Left renal pelvis (tissue), 4 donors: ENCODE results near the gene FRMD3. TPM values are rescaled to one million over a fixed set of nuclear protein-coding genes. Genes with fewer than 3 reads are reported as not detected.
A peak's percentile ranks its signal among the peaks of the same experiment; 100 is the strongest.

Experiments used
- DNase-seq, 4 donors: peaks; one replicate each; pipeline ENCODE4 v3.0.0-alpha.2; 2013; ENCODE audit warnings: low read depth in 4 of 4, low spot score in 3 of 4
- polyA plus RNA-seq, 4 donors: library from polyadenylated mRNA; unstranded; fragments of 120-200 nt; gene quantifications; one replicate each; pipeline ENCODE4 v1.2.1, GENCODE V29; 2013; ENCODE audit not compliant: insufficient read length in 4 of 4

Gene FRMD3
- polyA plus RNA-seq = 10 to 100 TPM in 3 of 4 donors, 1 to 10 TPM in 1; 2.8 to 27.4 (median 20.6) TPM

- peak; percentile 63 to 68 (median 66) for DNase-seq
These were observed at the start of gene FRMD3 for GRCh38 chr9:83538172-83538889. FRMD3 (minus strand) TSS chr9:83538401; CDS start chr9:83538231, 170 bp downstream.

- DNase-seq = no peak
These were observed 46.8 kb upstream of the FRMD3 start for GRCh38 chr9:83584995-83585394.

- peak in 3 of 4 donors; percentile 14 to 33 (median 20) for DNase-seq
These were observed 45.2 kb upstream of the FRMD3 start for GRCh38 chr9:83583151-83584014.

GRCh38 chr9:83582029-83582428, 43.8 kb upstream of the FRMD3 start:
- no peak for DNase-seq

- no peak for DNase-seq
These were observed 36.3 kb upstream of the FRMD3 start for GRCh38 chr9:83574482-83574881.

- no peak for DNase-seq
These were observed 34.3 kb upstream of the FRMD3 start for GRCh38 chr9:83572524-83572923.

GRCh38 chr9:83570359-83570758, 32.2 kb upstream of the FRMD3 start:
- no peak for DNase-seq

GRCh38 chr9:83569326-83569725, 31.1 kb upstream of the FRMD3 start:
- no peak for DNase-seq

GRCh38 chr9:83563360-83563759, 25.2 kb upstream of the FRMD3 start:
- no peak for DNase-seq

GRCh38 chr9:83560169-83560826, 22.1 kb upstream of the FRMD3 start:
- no peak for DNase-seq

- DNase-seq = no peak
These were observed 19.6 kb upstream of the FRMD3 start for GRCh38 chr9:83557771-83558170.

GRCh38 chr9:83557317-83557716, 19.1 kb upstream of the FRMD3 start:
- DNase-seq = no peak

- no peak for DNase-seq
These were observed 16.1 kb upstream of the FRMD3 start for GRCh38 chr9:83554278-83554677.

- DNase-seq = no peak
These were observed 5.9 kb upstream of the FRMD3 start for GRCh38 chr9:83544002-83544698.

- DNase-seq = no peak
These were observed 663 bp upstream of the FRMD3 start for GRCh38 chr9:83538890-83539238.

- DNase-seq = no peak
These were observed 650 bp downstream of the FRMD3 start for GRCh38 chr9:83537331-83538171.

GRCh38 chr9:83536332-83536731, 1.9 kb downstream of the FRMD3 start:
- DNase-seq = no peak

- no peak for DNase-seq
These were observed 2.5 kb downstream of the FRMD3 start for GRCh38 chr9:83535736-83536135.

- DNase-seq = no peak
These were observed 4.9 kb downstream of the FRMD3 start for GRCh38 chr9:83533296-83533695.

- DNase-seq = no peak
These were observed 11.3 kb downstream of the FRMD3 start for GRCh38 chr9:83526901-83527300.
